ENCODE results near the gene ARAP1. TPM values are rescaled to one million over a fixed set of nuclear protein-coding genes. Genes with fewer than 3 reads are reported as not detected.

The ARAP1 gene
- total and polyA plus RNA-seq, 2 of the 8 experiments (the other 6 are each of a cell fraction or from before 2014, with no cell fraction given): 25.7 to 61.6 TPM

DNA sequence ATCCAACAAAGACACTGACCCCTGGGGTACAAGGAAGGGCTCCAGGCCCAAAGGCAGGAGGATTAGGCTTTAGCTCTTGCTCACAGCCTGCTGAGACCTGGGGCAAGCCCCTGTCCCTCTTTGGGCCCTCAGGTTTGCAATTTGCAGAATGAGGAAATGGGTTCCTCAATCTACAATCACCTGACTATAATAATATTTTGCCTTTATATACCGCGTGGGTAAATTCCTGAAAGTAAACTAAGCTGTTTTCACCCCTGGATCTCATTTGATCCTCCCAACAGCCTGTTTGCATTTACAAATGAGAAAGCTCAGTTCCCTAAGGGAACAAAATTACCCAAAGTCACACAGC, 40.8 kb upstream of the ARAP1 start (continued):
- TF ChIP-seq, protein P1, sequence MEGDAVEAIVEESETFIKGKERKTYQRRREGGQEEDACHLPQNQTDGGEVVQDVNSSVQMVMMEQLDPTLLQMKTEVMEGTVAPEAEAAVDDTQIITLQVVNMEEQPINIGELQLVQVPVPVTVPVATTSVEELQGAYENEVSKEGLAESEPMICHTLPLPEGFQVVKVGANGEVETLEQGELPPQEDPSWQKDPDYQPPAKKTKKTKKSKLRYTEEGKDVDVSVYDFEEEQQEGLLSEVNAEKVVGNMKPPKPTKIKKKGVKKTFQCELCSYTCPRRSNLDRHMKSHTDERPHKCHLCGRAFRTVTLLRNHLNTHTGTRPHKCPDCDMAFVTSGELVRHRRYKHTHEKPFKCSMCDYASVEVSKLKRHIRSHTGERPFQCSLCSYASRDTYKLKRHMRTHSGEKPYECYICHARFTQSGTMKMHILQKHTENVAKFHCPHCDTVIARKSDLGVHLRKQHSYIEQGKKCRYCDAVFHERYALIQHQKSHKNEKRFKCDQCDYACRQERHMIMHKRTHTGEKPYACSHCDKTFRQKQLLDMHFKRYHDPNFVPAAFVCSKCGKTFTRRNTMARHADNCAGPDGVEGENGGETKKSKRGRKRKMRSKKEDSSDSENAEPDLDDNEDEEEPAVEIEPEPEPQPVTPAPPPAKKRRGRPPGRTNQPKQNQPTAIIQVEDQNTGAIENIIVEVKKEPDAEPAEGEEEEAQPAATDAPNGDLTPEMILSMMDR (IDR thresholded peaks at IDR 0.05; ENCODE audit: control extremely low read depth in 1 of 3, insufficient read depth in 1 of 3, low read depth in 1 of 3, low read length in 3 of 3): no peak
- TF ChIP-seq, protein P2, sequence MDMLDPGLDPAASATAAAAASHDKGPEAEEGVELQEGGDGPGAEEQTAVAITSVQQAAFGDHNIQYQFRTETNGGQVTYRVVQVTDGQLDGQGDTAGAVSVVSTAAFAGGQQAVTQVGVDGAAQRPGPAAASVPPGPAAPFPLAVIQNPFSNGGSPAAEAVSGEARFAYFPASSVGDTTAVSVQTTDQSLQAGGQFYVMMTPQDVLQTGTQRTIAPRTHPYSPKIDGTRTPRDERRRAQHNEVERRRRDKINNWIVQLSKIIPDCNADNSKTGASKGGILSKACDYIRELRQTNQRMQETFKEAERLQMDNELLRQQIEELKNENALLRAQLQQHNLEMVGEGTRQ (IDR thresholded peaks at IDR 0.05; ENCODE audit: low read length): no peak

All from H1 (cell line).